Testis (tissue), 2 donors: ENCODE measurements around the gene KLF14.

Source experiments
- CTCF ChIP-seq, 3 experiments: fragments of 450-650 bp in 2 of 3; fragments of 200-600 bp in 1 of 3; sonication (generic) in 1 of 3; IDR thresholded peaks; one replicate each; pipeline ENCODE4 v1.5.1; 2016 to 2019; ENCODE audit warnings: antibody characterized with exemption in 3 of 3, mild to moderate bottlenecking in 2 of 3, moderate library complexity in 1 of 3
- POLR2A ChIP-seq: fragments of 450-650 bp; IDR thresholded peaks from one replicate; pipeline ENCODE4 v1.6.1; 2017; ENCODE audit warnings: antibody characterized with exemption, mild to moderate bottlenecking, moderate library complexity

GRCh38 chr7:130734815-130735716, 1.1 kb upstream of the KLF14 start:
- no peak for TF ChIP-seq CTCF (IDR thresholded peaks at IDR 0.05)
- no peak for TF ChIP-seq POLR2A
